ENCODE data around the gene GALM.
A peak's percentile ranks its signal among the peaks of the same experiment; 100 is the strongest.
"Not testable (repeated sequence)": the region's sequence is repeated elsewhere in the genome, so short reads cannot be mapped to it uniquely, and the experiment has no call there.

The GALM gene

GRCh38 chr2:38665854-38666555, at the start of gene GALM:
TSS of gene GALM (plus strand) at chr2:38666114. CDS start at chr2:38666162, 48 bp downstream.
- DNase-seq: no peak

GRCh38 chr2:38617301-38617700, 48.6 kb upstream of the GALM start:
- no peak for DNase-seq

GRCh38 chr2:38619458-38620164, 46.3 kb upstream of the GALM start:
- peak; percentile 65 to 82 for DNase-seq

GRCh38 chr2:38620282-38620977, 45.5 kb upstream of the GALM start:
- no peak for DNase-seq

- no peak for DNase-seq
Measured at GRCh38 chr2:38621018-38621417, 44.9 kb upstream of the GALM start.

- peak; percentile 90 to 95 for DNase-seq
Measured at GRCh38 chr2:38622210-38622609, 43.7 kb upstream of the GALM start.

- DNase-seq: no peak
Measured at GRCh38 chr2:38626326-38627035, 39.4 kb upstream of the GALM start.

- DNase-seq: no peak
Measured at GRCh38 chr2:38627391-38627790, 38.5 kb upstream of the GALM start.

- no peak for DNase-seq
Measured at GRCh38 chr2:38629684-38630083, 36.2 kb upstream of the GALM start.

GRCh38 chr2:38631976-38632375, 33.9 kb upstream of the GALM start:
- DNase-seq: no peak

- no peak for DNase-seq
Measured at GRCh38 chr2:38632980-38633379, 32.9 kb upstream of the GALM start.

- DNase-seq: no peak
Measured at GRCh38 chr2:38633895-38634294, 32.0 kb upstream of the GALM start.

GRCh38 chr2:38634684-38635083, 31.2 kb upstream of the GALM start:
- peak; percentile 57 to 79 for DNase-seq

GRCh38 chr2:38635139-38635538, 30.8 kb upstream of the GALM start:
- DNase-seq: no peak

GRCh38 chr2:38636069-38636468, 29.8 kb upstream of the GALM start:
- DNase-seq: no peak

- DNase-seq: not testable (repeated sequence)
Measured at GRCh38 chr2:38642373-38643017, 23.4 kb upstream of the GALM start.

- DNase-seq: no peak
Measured at GRCh38 chr2:38643021-38643671, 22.8 kb upstream of the GALM start.

GRCh38 chr2:38643683-38644511, 22.0 kb upstream of the GALM start:
- peak; percentile 32 to 45 for DNase-seq

GRCh38 chr2:38648107-38648761, 17.7 kb upstream of the GALM start:
- peak; percentile 32 to 50 for DNase-seq

- no peak for DNase-seq
Measured at GRCh38 chr2:38649176-38649728, 16.7 kb upstream of the GALM start.
